ENCODE measurements around the gene PCDHGA1.
"Not testable (repeated sequence)": the region's sequence is repeated elsewhere in the genome, so short reads cannot be mapped to it uniquely, and the experiment has no call there.

The PCDHGA1 gene

DNA sequence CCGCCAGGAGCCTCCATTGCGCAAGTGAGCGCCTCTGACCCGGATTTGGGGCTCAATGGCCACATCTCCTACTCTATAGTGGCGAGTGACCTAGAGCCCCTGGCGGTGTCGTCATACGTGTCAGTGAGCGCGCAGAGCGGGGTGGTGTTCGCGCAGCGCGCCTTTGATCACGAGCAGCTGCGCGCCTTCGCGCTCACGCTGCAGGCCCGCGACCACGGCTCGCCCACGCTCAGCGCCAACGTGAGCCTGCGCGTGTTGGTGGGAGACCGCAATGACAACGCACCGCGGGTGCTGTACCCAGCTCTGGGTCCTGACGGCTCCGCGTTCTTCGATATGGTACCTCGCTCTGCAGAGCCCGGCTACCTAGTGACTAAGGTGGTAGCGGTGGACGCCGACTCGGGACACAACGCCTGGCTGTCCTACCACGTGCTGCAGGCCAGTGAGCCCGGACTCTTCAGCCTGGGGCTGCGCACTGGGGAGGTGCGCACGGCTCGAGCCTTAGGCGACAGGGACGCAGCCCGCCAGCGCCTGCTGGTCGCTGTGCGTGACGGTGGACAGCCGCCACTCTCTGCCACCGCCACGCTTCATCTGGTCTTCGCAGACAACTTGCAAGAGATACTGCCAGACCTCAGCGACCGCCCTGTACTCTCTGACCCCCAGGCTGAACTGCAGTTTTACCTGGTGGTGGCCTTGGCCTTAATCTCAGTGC lies 79.4 kb downstream of the PCDHGA1 start:
- no peak for DNase-seq (ENCODE audit: low read depth in 2 of 2)

- DNase-seq (ENCODE audit: low read depth in 2 of 2), result no peak
These were observed 81.3 kb downstream of the PCDHGA1 start for GRCh38 chr5:141411575-141411974.

DNA sequence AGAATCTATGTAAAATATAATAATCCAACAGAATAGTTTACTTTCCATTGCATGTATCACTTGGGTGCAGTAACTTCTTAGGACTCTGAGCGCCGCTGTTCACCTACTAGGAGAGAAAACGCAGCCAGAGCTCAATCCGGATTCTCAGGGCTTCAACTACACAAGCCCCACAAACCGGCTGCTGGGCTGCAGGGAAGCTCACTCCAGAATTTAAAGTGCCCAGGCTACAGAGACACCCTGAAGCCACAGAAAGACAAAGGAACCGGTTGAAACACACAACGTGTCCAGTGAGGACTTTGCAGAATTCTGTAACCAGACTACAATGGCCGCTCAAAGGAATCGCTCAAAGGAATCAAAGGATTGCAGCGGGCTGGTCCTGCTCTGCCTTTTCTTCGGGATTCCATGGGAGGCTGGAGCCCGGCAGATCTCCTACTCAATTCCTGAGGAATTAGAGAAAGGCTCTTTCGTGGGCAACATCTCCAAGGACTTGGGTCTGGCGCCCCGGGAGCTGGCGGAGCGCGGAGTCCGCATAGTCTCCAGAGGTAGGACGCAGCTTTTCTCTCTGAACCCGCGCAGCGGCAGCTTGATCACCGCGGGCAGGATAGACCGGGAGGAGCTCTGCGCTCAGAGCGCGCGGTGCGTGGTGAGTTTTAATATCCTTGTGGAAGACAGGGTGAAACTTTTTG lies 82.7 kb downstream of the PCDHGA1 start, which contains the start of gene PCDHGA10:
TSS of gene PCDHGA10 (plus strand) at position 134 of the 686 bp plus-strand sequence. CDS start at position 323, 189 bp downstream.
- peak in 1 of 2 experiments; percentile 50 for DNase-seq (ENCODE audit: low read depth in 2 of 2)

DNA sequence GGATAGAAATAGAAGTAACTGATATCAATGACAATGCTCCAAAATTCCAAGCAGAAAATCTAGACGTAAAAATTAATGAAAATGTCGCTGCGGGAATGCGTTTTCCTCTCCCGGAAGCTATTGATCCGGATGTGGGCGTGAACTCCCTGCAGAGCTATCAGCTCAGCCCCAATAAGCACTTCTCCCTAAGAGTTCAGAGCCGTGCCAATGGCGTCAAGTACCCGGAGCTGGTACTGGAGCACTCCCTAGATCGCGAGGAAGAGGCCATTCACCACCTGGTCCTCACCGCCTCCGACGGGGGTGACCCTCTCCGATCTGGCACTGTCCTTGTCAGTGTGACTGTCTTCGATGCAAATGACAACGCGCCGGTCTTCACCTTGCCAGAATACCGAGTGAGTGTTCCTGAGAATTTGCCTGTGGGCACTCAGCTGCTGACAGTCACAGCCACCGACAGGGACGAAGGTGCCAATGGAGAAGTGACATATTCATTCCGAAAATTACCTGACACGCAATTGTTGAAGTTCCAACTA lies 83.3 kb downstream of the PCDHGA1 start:
- no peak for DNase-seq (ENCODE audit: low read depth in 2 of 2)

- DNase-seq (ENCODE audit: low read depth in 2 of 2), result not testable (repeated sequence)
These were observed 84.4 kb downstream of the PCDHGA1 start for GRCh38 chr5:141414548-141415274.

GRCh38 chr5:141415275-141415618 lies 84.9 kb downstream of the PCDHGA1 start:
- DNase-seq (ENCODE audit: low read depth in 2 of 2), result not testable (repeated sequence)

- DNase-seq (ENCODE audit: low read depth in 2 of 2), result peak in 1 of 2 experiments; percentile 54
These were observed 87.3 kb downstream of the PCDHGA1 start, which contains the start of gene PCDHGB7 for GRCh38 chr5:141417494-141418172. Gene PCDHGB7, plus strand, starts transcription at chr5:141417677. Its CDS starts 183 bp downstream, at chr5:141417860.

DNA sequence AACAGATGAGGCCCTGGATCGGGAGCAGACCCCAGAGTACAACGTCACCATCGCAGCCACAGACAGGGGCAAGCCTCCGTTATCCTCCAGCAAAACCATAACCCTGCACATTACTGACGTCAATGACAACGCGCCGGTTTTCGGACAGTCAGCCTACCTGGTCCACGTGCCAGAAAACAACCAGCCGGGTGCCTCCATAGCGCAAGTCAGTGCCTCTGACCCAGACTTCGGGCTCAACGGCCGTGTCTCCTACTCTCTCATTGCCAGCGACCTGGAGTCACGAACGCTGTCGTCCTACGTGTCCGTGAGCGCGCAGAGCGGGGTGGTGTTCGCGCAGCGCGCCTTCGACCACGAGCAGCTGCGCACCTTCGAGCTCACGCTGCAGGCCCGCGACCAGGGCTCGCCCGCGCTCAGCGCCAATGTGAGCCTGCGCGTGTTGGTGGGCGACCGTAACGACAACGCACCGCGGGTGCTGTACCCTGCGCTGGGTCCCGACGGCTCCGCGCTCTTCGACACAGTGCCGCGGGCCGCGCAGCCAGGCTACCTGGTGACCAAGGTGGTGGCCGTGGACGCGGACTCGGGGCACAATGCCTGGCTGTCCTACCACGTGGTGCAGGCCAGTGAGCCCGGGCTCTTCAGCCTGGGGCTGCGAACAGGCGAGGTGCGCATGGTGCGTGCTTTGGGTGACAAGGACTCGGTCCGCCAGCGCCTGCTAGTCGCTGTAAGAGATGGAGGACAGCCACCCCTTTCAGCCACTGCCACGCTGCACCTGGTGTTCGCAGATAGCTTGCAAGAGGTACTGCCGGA lies 89.0 kb downstream of the PCDHGA1 start:
- no peak for DNase-seq (ENCODE audit: low read depth in 2 of 2)

- DNase-seq (ENCODE audit: low read depth in 2 of 2), result peak in 1 of 2 experiments; percentile 50
These were observed 90.7 kb downstream of the PCDHGA1 start, which contains the start of gene PCDHGA11 for GRCh38 chr5:141420855-141421488. Gene PCDHGA11, plus strand, starts transcription at chr5:141421051. Its CDS starts 177 bp downstream, at chr5:141421228.

- DNase-seq (ENCODE audit: low read depth in 2 of 2), result no peak
These were observed 91.2 kb downstream of the PCDHGA1 start for GRCh38 chr5:141421489-141421855.

- no peak for DNase-seq (ENCODE audit: low read depth in 2 of 2)
These were observed 92.5 kb downstream of the PCDHGA1 start for GRCh38 chr5:141422742-141423291.

DNA sequence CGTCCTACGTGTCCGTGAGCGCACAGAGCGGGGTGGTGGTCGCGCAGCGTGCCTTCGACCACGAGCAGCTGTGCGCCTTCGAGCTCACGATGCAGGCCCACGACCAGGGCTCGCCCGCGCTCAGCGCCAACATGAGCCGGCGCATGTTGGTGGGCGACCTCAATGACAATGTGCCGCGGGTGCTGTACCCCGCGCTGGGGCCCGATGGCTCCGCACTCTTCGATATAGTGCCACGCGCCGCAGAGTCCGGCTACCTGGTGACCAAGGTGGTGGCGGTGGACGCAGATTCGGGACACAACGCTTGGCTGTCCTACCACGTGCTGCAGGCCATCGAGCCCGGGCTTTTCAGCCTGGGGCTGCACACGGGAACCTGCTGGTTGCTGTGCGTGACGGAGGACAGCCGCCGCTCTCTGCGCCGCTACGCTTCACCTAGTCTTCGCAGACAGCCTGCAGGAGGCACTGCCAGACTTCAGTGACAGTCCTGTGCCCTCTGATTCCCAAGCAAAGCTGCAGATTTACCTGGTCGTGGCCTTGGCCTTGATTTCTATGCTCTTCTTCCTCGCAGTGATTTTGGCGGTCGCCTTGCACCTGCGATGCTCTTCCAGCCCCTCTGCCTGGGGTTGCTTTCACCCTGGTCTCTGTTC lies 97.6 kb downstream of the PCDHGA1 start:
- DNase-seq (ENCODE audit: low read depth in 2 of 2), result no peak

DNA sequence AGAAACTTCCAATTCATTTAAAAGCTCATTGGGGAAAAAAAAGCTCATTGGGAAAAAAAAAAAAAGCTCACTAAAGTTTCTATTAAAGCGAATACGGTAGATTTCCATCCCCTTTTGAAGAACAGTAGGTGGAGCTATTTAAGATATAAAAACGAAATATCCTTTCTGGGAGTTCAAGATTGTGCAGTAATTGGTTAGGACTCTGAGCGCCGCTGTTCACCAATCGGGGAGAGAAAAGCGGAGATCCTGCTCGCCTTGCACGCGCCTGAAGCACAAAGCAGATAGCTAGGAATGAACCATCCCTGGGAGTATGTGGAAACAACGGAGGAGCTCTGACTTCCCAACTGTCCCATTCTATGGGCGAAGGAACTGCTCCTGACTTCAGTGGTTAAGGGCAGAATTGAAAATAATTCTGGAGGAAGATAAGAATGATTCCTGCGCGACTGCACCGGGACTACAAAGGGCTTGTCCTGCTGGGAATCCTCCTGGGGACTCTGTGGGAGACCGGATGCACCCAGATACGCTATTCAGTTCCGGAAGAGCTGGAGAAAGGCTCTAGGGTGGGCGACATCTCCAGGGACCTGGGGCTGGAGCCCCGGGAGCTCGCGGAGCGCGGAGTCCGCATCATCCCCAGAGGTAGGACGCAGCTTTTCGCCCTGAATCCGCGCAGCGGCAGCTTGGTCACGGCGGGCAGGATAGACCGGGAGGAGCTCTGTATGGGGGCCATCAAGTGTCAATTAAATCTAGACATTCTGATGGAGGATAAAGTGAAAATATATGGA lies 100.2 kb downstream of the PCDHGA1 start, which contains the start of gene PCDHGA12:
TSS of gene PCDHGA12 (plus strand) at position 176 of the 782 bp plus-strand sequence. CDS start at position 429, 253 bp downstream.
- no peak for DNase-seq (ENCODE audit: low read depth in 2 of 2)

DNA sequence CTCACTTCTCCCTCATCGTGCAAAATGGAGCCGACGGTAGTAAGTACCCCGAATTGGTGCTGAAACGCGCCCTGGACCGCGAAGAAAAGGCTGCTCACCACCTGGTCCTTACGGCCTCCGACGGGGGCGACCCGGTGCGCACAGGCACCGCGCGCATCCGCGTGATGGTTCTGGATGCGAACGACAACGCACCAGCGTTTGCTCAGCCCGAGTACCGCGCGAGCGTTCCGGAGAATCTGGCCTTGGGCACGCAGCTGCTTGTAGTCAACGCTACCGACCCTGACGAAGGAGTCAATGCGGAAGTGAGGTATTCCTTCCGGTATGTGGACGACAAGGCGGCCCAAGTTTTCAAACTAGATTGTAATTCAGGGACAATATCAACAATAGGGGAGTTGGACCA lies 101.0 kb downstream of the PCDHGA1 start:
- no peak for DNase-seq (ENCODE audit: low read depth in 2 of 2)

DNA sequence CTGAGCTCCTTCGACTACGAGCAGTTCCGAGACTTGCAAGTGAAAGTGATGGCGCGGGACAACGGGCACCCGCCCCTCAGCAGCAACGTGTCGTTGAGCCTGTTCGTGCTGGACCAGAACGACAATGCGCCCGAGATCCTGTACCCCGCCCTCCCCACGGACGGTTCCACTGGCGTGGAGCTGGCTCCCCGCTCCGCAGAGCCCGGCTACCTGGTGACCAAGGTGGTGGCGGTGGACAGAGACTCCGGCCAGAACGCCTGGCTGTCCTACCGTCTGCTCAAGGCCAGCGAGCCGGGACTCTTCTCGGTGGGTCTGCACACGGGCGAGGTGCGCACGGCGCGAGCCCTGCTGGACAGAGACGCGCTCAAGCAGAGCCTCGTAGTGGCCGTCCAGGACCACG lies 102.0 kb downstream of the PCDHGA1 start:
- DNase-seq (ENCODE audit: low read depth in 2 of 2), result not testable (repeated sequence)

- DNase-seq (ENCODE audit: low read depth in 2 of 2), result not testable (repeated sequence)
These were observed 102.4 kb downstream of the PCDHGA1 start for GRCh38 chr5:141432726-141433125.

DNA sequence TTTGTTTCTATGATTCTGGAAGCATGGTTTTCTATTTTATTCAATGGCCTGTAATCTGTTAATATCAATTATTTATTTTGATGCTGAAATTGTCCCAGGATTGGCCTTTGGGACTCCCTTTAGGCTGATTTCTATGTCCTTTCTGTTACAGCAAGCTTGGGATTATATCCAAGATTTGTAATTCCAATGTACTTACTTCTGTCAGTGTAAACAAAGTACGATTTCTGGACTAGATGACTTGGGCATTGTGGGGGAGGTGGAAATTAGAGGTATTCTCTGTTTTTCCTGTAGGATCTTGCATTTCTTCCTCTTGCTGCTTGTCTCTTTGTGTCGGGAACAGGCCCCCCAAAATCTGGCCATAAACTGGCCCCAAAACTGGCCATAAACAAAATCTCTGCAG lies 103.7 kb downstream of the PCDHGA1 start:
- DNase-seq (ENCODE audit: low read depth in 2 of 2), result no peak

- no peak for DNase-seq (ENCODE audit: low read depth in 2 of 2)
These were observed 106.9 kb downstream of the PCDHGA1 start for GRCh38 chr5:141437221-141437620.

Data from stimulated activated CD4-positive, alpha-beta T cell treated with anti-CD3 and anti-CD28 coated beads, Interleukin-12 subunit alpha, Interleukin-12 subunit beta, amount 100 ng/mL, for 24 hours (primary cell).